Cardiac muscle cell (in vitro differentiated cells and primary cell): ENCODE results near the gene DTX3. TPM values are rescaled to one million over a fixed set of nuclear protein-coding genes. Genes with fewer than 3 reads are reported as not detected.
"Not testable (repeated sequence)": the region's sequence is repeated elsewhere in the genome, so short reads cannot be mapped to it uniquely, and the experiment has no call there.

ENCODE experiments used
- DNase-seq, 2 donors: peaks; one replicate each; pipeline versions ENCODE4 v3.0.0 to v3.0.0-alpha.2; 2010 to 2017; ENCODE audit warnings: low read depth in 1 of 2, low spot score in 1 of 2
- H3K27ac ChIP-seq: fragments of 200-600 bp; sonication (generic); 2 replicates; pipeline ENCODE4 v1.5.1; 2016
- H3K27me3 ChIP-seq: fragments of 200-600 bp; sonication (generic); 2 replicates; pipeline ENCODE4 v1.6.0; 2016; ENCODE audit warnings: control low read depth
- H3K36me3 ChIP-seq: fragments of 200-600 bp; sonication (generic); 2 replicates; pipeline ENCODE4 v1.5.1; 2016; ENCODE audit warnings: control low read depth
- H3K4me1 ChIP-seq: fragments of 200-600 bp; sonication (generic); 2 replicates; pipeline ENCODE4 v1.8.1; 2017; ENCODE audit warnings: low read depth, mild to moderate bottlenecking, mixed run types
- H3K4me3 ChIP-seq: fragments of 200-600 bp; sonication (generic); 2 replicates; pipeline ENCODE4 v1.5.1; 2016; ENCODE audit warnings: mild to moderate bottlenecking
- H3K9me3 ChIP-seq: fragments of 200-600 bp; sonication (generic); 2 replicates; pipeline ENCODE4 v1.5.1; 2017; ENCODE audit warnings: low read depth, mild to moderate bottlenecking, control low read depth
- polyA plus RNA-seq: library from polyadenylated mRNA; unstranded; fragments of >200 nt; fragmentation: Nextera tagmentation; extraction: Ambion mirVana; gene quantifications from 2 replicates; pipeline ENCODE4 v1.2.1, GENCODE V29; 2016
- total RNA-seq: library from RNA; depleted of rRNA; stranded (reverse); fragments of >200 nt; gene quantifications from 2 replicates; pipeline ENCODE4 v1.2.3, GENCODE V29; 2016
- TF ChIP-seq, protein P1 (sequence below): IDR thresholded peaks from 2 replicates; pipeline ENCODE4 v1.5.1; 2012; ENCODE audit warnings: low read depth, mild to moderate bottlenecking, low read length

DTX3 gene
- total and polyA plus RNA-seq, 2 experiments from 2014 or later = 44.5 to 59.0 TPM

DNA sequence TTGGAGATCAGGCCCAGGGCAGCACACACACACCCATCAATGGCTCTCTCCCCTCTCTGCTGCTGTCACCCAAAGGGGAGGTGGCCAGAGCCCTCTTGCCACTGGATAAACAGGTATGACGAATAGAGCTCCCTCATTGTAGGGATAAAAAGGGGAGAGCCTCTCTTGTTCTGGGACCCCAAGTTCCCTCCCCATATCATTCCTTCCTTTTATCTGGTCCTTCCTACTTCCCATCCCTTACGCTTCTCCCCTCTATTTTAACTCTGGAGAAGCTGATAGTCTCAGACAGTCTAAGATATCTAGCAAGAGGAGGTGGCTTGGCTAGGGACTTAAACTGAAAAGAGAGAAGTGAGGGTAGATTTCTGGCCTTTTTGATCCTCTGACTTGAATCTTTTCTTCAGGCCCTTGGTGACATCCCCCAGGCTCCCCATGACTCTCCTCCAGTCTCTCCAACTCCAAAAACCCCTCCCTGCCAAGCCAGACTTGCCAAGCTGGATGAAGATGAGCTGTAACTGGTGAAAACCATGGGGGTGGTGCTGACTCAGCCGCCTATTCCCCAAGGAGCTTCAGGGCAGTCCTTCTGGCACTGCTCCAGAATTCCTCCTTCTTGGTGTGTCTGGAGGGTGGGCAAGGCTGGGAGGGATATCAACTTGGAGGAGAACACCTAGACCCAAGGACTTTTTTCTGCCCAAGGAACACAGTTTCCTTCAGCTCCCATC, 11.9 kb downstream of the DTX3 start:
- H3K9me3 ChIP-seq = no peaks in the 10 kb centered on the region
- peak in 1 of 2 donors; percentile 55 for DNase-seq
- no peak overlapping the region for H3K27ac ChIP-seq
- H3K4me1 ChIP-seq = peaks cover 4% of the 10 kb centered on the region
- peaks cover 70% of the 10 kb centered on the region for H3K27me3 ChIP-seq
- H3K36me3 ChIP-seq = no peaks in the 10 kb centered on the region
- TF ChIP-seq, protein P1, sequence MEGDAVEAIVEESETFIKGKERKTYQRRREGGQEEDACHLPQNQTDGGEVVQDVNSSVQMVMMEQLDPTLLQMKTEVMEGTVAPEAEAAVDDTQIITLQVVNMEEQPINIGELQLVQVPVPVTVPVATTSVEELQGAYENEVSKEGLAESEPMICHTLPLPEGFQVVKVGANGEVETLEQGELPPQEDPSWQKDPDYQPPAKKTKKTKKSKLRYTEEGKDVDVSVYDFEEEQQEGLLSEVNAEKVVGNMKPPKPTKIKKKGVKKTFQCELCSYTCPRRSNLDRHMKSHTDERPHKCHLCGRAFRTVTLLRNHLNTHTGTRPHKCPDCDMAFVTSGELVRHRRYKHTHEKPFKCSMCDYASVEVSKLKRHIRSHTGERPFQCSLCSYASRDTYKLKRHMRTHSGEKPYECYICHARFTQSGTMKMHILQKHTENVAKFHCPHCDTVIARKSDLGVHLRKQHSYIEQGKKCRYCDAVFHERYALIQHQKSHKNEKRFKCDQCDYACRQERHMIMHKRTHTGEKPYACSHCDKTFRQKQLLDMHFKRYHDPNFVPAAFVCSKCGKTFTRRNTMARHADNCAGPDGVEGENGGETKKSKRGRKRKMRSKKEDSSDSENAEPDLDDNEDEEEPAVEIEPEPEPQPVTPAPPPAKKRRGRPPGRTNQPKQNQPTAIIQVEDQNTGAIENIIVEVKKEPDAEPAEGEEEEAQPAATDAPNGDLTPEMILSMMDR = no peak
- no peak overlapping the region for H3K4me3 ChIP-seq

DNA sequence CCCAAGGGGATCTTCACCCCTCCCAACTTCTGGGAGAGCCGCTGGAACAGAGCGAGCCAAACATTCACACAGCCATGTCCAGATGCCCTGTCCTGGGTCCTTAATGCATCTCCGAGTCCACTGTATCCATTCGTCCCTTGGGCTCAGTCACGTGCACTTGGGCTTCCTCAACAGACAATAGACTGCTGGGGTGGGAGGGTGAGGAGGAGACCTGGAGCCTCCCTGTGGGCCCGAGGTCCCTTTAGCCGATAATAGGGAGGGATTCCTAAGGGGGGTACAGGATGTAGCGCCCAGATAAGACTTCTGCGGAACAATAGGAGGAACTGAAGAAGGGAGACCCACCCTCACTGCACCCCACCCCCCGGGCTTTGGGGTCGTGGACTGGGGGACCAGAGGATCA, 13.3 kb downstream of the DTX3 start:
- Histone ChIP-seq H3K36me3 (no peaks in the 10 kb centered on the region), H3K27ac (no peak overlapping the region), H3K9me3 (no peaks in the 10 kb centered on the region), H3K27me3 (peaks cover 81% of the 10 kb centered on the region), H3K4me1 (peaks cover 5% of the 10 kb centered on the region), H3K4me3 (no peak overlapping the region)
- TF ChIP-seq, protein P1 = no peak
- DNase-seq = no peak

DNA sequence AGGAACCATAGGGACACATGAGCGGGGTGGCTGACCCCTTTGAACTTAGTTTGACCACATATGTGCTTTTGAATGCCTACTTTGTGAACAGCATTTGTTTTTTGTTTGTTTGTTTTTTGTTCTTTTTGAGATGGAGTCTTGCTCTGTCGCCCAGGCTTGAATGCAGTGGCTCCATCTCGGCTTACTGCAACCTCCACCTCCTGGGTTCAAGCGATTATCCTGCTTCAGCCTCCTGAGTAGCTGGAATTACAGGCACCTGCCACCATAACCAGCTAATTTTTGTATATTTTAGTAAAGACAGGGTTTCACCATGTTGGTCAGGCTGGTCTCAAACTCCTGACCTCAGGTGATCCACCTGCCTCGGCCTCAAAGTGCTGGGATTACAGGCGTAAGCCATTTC, 13.8 kb downstream of the DTX3 start:
- H3K4me3 ChIP-seq, H3K9me3 ChIP-seq, DNase-seq, H3K36me3 ChIP-seq, H3K27ac ChIP-seq, H3K4me1 ChIP-seq: not testable (repeated sequence)
- peaks cover 86% of the 10 kb centered on the region for H3K27me3 ChIP-seq

DNA sequence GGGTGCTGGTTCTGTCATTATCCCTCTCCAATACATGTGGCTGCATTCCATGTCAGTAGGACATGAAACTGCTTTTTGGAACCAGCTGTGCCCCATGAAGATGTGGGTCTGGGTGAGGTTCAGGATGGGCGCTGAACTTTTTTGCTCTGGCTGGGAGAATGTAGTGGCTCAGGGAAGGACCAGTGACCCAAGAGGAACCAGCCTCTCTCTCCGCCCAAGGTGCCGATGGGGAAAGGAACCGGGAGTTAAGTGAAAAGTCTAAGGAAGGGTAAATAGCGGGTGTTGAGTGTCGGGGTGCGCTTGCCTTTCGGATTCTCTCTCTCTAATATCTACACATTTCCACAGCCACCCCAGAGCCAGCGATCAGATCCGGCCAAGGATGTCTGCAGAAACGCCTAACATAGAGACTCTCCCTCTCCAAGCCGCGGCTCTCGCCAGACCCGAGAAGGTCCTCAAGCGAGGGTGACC, 14.4 kb downstream of the DTX3 start:
- peaks cover 5% of the 10 kb centered on the region for H3K4me1 ChIP-seq
- no peak overlapping the region for H3K4me3 ChIP-seq
- DNase-seq = peak in 1 of 2 donors; percentile 34
- H3K27ac ChIP-seq = no peak overlapping the region
- no peaks in the 10 kb centered on the region for H3K36me3 ChIP-seq
- H3K9me3 ChIP-seq = no peaks in the 10 kb centered on the region
- H3K27me3 ChIP-seq = peaks cover 87% of the 10 kb centered on the region
- TF ChIP-seq, protein P1 = no peak

DNA sequence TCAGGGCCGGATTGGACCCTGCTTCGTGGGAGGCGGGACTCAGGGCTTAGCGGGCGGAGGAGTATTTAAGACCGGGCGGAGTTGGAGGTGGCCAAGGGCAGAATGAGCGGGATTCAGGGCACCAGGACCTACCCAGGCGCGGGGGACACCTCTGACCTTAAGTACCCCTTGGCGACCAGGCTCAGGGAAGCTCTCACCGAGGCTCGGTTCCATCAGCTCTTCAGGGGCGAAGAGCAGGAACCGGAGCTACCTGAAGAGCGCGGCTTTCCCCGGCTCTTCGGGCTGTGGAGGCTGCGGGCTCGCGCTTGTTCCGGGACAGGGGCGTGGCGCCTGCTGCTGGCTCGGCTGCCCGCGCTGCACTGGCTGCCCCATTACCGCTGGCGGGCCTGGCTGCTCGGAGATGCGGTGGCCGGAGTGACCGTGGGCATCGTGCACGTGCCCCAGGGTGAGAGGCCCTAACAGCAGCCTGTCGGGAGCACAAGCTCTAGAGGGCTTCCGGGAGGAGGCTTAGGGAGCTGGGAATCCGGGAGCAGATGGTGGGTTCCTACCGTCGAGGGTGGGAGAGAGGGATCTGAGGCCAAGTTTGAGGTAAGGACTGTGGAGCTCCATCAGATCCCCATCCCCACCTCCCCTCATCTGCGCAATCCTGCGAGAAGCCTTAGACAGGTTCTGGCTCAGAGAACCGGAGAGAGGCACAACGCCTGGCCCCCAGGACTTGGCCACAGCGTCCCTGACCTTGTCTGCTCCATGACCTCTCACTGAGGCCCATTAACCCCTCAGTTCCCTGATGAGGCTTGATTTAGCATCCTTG, 15.0 kb downstream of the DTX3 start:
- no peaks in the 10 kb centered on the region for H3K9me3 ChIP-seq
- TF ChIP-seq, protein P1 = no peak
- peaks cover 93% of the 10 kb centered on the region for H3K27me3 ChIP-seq
- no peak overlapping the region for H3K4me3 ChIP-seq
- H3K36me3 ChIP-seq = no peaks in the 10 kb centered on the region
- H3K4me1 ChIP-seq = peaks cover 5% of the 10 kb centered on the region
- H3K27ac ChIP-seq = no peak overlapping the region
- DNase-seq = peak in 1 of 2 donors; percentile 31
